RPMI7951 (cell line): ENCODE data around the gene R3HDM2. TPM values are rescaled to one million over a fixed set of nuclear protein-coding genes. Genes with fewer than 3 reads are reported as not detected.
"Not testable (repeated sequence)": the region's sequence is repeated elsewhere in the genome, so short reads cannot be mapped to it uniquely, and the experiment has no call there.

Experiments used
- DNase-seq: peaks from one replicate; pipeline ENCODE4 v3.0.0-alpha.2; 2012; ENCODE audit warnings: low read depth
- total RNA-seq: library from RNA; depleted of rRNA; stranded (reverse); fragments of >200 nt; shearing (Covaris generic); gene quantifications from 2 replicates; pipeline ENCODE4 v1.2.3, GENCODE V29; 2014

Gene R3HDM2
- total RNA-seq, 1 experiment from 2014 or later, result 10.8 TPM

DNA sequence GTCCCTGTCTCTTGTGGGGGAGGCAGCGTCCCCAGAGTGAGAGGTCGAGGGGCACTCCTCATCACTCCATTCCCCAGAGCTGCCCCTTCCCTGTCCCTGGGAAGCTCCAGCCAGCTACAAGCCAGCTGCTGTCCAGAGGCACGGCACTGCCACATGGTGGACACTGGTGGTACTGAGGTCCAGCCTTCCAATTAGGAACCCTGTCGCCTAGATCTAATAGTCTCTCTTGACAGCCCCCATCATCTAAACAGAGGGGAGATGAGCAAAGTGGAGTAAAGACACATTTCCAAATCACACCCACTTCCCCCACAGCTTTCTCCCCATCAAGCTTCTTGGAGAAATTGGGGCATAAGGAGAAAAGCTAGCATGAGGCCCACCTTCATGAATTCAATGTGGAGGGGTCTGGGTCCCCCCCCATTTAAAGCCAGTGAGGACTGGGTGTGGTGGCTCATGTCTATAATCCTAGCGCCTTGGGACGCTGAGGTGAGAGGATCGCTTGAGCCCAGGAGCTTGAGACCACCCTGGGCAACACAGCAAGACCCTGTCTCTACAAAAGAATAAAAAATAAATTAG, 22.2 kb upstream of the R3HDM2 start:
- peak; percentile 66 for DNase-seq

DNA sequence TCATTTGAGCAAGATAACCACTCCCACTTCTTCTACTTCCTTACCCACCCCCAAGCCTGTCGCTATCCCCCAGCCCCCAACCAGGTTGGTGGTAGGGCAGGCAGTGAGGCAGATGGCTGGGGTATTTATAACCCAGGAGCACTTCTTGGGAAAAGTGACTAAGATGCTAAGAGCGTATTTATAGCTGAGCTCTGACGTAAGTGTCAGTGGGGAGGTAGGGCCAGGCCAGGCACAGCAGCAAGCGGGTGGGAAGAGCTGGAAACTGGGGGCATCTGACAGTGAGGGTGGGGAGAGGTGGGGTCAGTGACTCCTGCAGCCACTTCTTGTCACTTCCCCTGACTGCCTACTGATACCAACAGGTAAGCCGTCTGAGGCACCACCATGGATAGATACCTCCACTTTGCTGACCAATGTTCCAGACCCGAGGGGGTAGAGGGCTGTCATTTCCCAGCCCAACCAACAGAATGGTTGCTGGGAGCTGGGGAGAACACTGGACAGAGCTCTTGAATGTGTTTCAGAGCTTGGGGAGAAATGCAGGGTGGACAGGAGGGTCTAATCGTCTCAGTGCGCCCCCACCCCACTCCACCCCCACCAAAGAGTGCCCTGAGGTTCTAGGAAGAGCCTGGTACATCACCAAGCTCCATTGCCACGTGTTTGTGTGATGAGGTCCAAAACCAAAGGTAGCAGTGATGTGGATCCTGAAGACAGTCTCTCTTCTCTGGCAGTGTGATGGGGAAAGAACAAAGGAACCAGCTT, 21.5 kb upstream of the R3HDM2 start:
- DNase-seq, result peak; percentile 71

DNA sequence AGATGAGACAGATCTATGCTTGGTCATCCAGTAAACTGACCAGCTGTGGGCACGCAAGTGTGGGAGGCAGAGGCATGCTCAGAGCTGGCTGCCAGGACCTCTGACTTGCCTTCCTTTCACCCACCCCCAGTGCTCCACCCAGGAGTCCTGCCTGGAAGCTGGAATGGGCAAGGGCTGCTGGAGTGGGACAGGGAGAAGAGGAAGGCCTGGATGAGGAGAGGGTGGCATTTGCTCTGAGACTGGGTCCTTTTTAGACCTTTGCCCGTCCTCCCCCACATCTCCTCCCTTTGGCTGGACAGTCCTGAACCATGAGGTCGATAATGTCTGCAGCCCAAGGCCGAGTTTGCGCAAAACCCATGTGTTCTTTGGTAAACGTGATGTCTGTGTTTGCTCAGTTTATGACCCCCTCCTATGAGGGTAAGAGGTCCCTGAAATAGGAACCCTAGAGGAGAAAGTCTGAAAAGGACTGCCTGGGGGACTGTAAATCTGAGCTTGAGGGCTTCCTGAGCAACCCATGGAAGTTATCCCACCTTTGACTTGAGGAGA, 20.5 kb upstream of the R3HDM2 start:
- DNase-seq, result no peak

DNA sequence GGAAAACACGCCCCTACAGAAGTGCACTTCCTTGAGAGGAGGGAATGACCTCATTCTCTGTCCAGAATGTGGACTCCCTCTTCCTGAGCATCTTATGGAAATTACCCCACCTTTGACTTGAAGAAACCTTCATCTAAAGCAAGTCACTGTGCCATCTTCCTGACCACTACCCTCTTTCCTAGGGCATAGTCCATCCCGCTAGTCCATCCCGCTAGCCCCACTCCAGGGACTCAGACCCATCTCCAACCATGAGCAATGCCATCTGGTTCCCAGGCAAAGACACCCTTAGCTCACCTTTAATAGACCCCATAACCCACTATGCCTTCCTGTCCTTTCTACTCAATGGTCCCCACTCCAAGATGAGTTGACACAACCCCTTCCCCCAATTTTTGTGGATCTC, 19.2 kb upstream of the R3HDM2 start:
- no peak for DNase-seq

DNA sequence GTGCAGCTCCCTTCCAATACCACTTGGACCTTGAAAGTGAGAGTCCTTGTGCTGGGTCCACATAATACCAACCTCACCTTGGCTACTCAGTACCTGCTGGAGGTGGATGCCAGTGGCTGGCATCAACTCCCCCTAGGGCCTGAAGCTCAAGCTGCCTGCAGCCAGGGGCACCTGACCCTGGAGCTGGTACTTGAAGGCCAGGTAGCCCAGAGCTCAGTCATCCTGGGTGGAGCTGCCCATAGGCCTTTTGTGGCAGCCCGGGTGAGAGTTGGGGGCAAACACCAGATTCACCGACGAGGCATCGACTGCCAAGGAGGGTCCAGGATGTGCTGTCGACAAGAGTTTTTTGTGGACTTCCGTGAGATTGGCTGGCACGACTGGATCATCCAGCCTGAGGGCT, 18.5 kb upstream of the R3HDM2 start:
- DNase-seq, result no peak

DNA sequence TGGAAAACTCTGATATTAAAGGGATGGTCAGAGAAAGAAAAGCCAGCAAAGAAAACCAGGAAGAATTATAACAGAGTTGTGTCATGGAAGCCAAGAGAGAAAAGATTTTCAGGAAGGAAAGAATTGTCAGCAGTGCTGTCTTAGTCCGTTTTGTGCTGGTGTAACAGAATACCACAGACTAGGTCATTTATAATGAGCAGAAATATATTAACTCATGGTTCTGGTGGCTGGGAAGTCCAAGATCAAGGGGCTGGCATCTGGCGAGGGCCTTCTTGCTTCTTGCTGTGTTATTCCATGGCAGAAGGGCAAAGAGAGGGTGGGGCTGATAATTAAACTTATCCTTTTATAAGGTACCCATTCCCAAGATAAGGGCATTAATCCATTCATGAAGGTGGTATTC, 17.8 kb upstream of the R3HDM2 start:
- no peak for DNase-seq

DNA sequence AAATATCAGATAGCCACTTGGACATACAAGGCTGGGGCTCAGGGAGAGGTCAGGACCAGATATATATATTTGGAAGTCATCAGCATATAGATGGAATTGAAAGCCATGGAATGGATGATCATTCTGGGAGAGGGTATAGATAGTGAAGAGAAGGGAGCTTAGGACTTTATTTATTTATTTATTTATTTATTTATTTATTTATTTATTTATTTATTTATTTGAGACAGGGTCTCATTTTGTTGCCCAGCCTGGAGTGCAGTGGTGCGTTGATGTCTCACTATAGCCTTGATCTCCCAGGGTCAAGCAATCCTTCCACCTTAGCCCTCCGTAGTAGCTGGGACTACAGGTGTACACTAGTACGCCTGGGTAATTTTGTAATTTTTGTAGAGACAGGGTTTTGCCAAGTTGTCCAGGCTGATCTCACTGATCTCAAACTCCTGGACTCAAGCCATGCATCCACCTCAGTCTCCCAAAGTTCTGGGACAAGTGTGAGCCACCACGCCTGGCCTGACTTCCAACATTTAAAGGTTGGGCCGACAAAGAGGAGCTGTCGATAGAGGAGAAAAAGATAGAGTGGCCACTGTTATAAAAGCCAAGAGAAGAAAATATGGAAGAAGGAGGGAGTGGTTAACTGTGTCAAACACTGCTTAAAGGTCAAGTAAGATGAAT, 15.6 kb upstream of the R3HDM2 start:
- no peak for DNase-seq

DNA sequence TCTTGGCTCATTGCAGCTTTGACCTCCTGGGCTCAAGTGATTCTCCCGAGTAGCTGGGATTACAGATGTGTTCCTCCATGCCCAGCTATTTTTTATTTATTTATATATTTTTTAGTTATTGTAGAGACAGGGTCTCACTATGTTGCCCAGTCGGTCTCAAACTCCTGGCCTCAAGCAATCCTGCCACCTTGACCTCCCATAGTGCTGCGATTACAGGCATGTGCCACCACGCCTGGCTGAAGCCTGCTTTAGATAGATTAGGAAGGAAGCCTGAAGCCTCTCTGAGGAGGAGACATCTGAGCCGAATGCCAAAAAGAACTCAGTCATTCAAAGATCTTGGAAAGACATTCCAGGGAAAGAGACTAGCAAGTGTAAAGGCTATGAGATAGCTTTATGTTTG, 13.9 kb upstream of the R3HDM2 start:
- no peak for DNase-seq

DNA sequence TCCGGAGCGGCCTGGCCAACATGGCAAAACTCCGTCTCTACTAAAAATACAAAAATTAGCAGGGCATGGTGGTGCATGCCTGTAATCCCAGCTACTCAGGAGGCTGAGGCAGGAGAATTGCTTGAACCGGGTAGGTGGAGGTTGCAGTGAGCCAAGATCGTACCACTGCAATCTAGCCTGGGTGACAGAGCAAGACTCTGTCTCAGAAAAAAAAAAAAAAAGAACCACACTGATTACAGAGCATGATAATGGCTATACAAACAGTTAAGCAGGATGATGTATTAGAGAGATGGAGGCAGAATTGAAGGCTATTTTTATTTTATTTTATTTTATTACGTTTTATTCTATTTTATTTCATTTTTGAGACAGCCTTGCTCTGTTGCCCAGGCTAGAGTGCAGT, 13.5 kb upstream of the R3HDM2 start:
- DNase-seq, result not testable (repeated sequence)

DNA sequence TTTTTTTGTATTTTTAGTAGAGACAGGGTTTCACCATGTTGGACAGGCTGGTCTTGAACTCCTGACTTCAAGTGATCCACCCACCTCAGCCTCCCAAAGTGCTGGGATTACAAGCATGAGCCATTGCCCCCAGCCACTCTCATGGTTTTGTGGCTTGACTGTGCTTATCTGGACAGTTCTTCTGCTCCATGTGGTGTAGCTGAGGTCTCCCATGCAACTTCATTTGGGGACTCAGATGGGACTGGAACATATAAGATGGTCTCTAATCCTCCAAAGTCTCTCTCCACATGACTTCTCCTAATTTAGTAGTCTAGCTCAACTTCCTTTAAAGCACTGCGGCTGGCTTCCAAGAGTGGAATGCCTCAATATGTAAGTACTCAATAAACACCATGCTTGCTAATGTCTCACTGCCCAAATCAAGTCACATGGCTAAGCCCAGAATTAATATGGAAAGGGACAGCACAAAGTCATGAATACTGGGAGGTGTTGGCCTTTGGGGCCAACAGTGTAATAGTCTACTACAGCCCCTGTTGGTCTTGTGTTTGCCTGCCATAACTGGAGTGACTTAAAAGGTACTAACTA, 11.1 kb upstream of the R3HDM2 start:
- no peak for DNase-seq

DNA sequence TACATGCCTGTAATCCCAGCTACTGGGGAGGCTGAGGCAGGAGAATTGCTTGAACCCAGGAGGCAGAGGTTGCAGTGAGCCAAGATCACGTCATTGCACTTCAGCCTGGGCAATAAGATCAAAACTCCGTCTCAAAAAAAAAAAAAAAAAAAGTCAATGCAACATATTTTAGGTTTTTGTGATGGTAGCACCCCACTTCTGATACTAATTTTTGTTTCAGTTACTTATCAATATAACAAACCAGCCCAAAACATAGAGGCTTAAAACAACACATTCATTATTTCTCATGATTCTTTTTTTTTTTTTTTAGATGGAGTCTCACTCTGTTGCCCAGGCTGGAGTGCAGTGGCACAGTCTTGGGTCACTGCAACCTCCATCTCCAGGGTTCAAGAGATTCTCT, 10.6 kb upstream of the R3HDM2 start:
- DNase-seq, result not testable (repeated sequence)

DNA sequence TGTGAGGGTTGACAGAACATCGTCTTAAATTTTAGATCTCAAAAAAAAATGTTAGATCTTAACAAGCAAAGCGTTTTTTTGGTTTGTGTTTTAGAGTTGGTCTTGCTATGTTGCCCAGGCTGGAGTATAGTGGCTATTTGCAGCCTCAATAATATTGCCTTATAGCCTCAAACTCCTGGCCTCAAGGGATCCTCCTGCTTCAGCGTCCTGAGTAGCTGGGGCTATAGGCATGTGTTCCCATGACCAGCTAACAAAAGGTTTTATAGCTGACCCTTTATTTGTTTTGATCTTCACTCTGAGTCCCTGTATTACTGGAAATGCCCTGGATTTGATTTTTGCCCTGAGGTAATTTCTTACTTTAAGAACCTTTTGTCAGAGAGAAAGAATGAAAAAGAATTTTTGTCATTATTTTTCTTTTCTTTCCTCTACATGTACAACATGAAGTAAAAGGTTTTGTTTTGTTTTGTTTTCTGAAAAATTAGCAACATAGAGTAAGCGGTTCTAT, 9.0 kb upstream of the R3HDM2 start:
- DNase-seq, result no peak

DNA sequence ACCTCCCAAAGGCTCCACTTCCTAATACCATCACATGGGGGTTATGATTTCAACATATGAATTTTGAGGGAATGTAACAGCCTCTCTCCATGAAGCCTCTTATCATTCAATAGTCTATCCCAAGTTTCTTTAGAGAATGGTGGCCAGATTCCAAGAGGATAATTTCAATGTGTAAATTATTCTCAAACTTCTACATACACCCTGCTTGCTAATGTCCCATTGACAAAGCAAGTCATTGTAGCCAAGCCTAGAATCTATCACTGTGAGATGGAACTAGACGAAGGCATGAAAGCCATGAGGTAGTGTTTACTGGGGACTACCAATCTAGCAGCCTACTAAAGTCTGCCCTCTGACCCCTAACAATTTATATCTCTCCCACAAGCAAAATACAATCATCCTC, 7.6 kb upstream of the R3HDM2 start:
- no peak for DNase-seq

DNA sequence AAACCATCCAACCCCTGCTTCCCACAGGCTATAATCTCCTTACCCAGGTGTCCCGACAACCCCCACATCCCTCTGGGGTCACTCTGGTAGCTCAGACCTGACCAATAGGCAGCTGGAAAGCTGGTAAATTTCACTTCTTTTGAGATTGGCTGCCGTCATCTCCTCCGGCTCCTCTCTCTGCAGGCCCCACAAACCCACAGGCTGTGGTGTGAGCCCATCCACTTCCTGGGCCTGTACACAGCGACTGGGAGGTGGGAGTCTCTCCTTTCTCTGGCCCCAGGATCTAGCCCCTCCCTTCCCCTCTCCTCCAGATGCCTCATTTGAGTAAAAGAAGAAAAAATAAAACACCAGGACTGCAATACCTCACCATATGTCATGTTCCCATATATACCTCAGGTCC, 4.5 kb upstream of the R3HDM2 start:
- no peak for DNase-seq

DNA sequence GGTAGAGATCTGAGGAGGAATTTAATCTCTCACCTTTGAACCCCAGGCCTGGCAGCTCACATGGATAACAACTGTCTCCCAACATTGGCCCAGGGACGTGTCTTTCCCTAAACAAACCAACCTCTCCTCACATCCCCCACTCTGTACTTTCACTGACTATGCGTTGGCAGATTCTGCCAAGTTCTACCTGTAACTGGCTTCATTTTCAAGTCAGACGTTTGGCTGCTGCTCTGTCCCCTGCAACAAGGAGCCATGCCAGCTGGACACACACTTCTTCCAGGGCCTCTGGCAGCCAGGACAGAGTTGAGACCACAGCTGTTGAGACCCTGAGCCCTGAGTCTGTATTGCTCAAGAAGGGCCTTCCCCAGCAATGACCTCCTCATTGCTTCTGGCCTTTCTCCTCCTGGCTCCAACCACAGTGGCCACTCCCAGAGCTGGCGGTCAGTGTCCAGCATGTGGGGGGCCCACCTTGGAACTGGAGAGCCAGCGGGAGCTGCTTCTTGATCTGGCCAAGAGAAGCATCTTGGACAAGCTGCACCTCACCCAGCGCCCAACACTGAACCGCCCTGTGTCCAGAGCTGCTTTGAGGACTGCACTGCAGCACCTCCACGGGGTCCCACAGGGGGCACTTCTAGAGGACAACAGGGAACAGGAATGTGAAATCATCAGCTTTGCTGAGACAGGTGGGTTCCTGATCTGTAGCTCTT, 3.8 kb upstream of the R3HDM2 start, which contains the start of gene INHBC:
Gene INHBC, plus strand, starts transcription at position 268 of the 707 bp plus-strand sequence. Its CDS starts 103 bp downstream, at position 371.
- no peak for DNase-seq

DNA sequence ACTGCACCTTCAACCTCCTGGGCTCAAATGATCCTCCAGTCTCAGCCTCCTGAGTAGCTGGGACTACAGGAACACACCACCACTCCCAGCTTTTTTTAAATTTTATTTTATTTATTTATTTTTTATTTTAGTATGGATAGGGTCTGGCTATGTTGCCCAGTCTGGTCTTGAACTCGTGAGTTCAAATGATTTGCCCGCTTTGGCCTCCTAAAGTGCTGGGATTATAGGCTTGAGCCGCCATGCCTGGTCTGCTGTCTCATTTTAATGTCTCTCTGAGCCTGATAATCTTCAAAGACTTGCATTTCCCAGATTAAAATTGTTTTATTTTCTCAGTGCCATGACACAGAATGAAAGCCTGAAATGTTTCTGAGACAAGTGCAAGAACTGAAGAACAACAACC, 2.5 kb upstream of the R3HDM2 start:
- no peak for DNase-seq

DNA sequence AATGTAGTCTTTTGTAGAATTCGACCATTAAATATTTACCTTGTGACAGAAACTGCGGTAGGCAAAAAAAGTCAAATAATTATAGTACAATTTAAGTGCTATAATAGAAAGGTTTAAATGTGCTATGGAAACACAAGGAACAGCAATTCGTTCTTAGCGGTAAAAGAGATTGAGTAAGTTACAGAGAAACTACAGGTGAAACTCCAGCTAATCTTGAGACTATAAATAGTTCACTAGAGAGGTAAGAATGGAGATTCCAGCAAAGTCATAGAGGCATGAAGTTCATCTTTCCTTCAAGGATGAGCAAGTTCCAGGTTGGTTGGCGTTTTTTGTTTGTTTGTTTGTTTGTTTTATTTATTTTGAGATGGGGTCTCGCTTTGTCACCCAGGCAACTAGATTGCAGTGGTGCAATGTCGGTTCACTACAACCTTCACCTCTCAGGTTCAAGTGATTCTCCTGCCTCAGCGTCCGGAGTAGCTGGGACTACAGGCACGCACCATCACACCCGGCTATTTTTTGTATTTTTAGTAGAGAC, 878 bp upstream of the R3HDM2 start:
- DNase-seq, result no peak

DNA sequence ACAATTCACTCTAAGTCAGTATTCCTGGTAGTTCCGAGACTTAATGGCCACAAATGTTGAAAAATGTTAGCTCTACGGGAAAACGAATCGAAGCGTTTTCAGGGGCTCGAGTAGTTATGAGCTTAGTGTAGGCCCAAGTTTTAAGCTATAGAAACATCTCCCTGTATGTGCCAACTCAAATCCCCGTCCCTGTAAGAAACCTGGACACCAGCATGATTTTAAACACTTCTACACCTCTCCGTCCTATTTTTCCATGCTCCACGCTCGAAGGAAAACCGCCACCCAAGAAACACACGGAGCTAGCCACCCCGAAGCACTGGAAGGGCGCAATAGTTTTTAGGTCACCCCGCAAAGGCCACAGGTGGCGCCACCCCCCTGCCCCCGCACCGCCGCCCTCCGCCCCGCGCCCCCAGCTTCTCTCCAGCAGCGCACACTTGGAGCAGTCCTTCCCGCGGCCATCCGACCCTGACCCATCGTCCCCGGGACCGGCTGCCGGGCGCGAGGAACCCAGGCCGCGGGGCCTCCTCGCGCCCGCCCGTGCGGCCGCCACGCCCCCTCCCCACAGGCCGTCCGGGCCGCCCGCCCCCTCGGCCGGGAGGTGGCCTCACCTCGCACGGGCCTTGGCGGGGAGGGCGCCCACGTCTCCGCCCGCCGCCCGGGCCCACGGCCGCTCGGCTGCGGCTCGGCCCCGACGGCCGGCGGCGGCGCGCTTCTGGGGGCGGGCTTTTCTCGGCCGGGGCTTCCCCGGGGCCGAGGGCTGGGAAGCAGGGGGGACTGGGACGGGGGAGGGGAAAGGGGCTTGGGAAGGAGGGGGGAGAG, 522 bp downstream of the R3HDM2 start:
- DNase-seq, result peak; percentile 17

DNA sequence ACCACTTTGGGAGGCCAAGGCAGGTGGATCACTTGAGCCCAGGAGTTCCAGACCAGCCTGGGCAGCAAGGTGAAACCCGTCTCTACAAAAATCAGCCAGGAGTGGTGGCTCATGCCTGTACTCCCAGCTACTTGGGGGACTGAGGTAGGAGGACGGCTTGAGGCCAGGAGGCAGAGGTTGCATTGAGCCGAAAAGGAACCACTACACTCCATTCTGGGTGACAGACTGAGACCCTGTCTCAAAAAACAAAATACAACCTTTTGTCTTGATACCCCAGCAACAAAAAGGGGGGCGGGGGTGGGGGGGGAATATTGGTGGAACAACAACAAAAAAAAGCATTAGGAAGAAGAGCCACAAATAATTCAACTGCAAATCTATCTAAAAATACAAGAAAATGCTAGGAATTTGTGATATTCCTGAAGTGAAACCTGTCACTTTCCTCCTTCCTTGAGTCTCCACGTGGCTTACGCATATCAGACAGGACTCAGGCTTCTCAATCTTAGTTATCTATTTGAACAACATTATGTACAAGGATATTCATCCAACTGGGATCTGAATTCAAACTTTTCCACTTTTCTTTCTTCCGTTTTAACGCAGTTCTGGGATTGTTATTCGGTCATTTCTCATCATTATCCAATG, 1.3 kb downstream of the R3HDM2 start:
- DNase-seq, result peak; percentile 3

DNA sequence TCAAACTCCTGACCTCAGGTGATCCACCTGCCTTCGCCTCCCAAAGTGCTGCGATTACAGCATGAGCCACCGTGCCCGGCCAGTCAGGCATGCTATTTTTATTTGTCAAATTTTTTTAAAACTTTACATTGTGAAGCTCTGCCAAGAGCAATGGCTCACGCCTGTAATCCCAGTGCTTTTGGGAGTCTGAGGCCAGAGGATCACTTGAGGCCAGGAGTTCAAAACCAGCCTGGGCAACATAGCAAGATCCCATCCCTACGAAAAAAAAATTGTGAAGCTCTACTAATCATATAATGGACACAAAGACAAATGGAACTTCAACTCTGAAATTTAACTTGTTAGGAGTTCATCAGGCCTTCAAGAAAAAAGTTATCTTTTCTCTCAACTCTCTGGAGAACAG, 1.9 kb downstream of the R3HDM2 start:
- no peak for DNase-seq
